ENCODE data around the gene DECR2. TPM values are rescaled to one million over a fixed set of nuclear protein-coding genes. Genes with fewer than 3 reads are reported as not detected.

DECR2 gene
- total RNA-seq, 4 donors from 2014 or later: 32.2 to 154 (median 105) TPM

DNA sequence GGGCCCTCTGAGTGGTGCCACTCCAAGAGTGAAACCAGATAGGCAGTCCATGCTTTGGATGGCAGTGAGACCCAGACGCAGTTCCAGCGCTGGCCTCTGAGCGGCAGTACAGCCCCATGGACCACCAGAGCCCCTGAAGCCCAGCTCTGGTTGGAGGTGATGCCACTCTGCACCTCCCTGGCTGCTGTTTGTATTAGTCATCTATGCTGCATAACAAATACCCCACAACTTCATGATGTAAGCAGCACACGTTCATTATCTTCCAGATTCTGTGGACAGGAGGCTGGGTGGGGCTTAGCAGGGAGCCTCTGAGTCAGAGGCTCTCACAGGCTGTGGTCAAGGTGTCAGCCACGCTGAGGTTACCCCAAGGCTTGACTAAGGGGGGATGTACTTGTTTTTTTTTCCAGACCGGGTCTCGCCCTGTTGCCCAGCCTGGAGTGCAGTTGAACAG lies 9.8 kb upstream of the DECR2 start:
- H3K36me3 ChIP-seq: no peaks in the 10 kb centered on the region
- peaks cover 0 to 7% (median 0%) of the 10 kb centered on the region in 4 donors for H3K4me1 ChIP-seq
- H3K9me3 ChIP-seq: no peaks in the 10 kb centered on the region
- no peak overlapping the region for H3K27ac ChIP-seq
- TF ChIP-seq POLR2A (IDR thresholded peaks at IDR 0.05): no peak
- TF ChIP-seq, protein P1, sequence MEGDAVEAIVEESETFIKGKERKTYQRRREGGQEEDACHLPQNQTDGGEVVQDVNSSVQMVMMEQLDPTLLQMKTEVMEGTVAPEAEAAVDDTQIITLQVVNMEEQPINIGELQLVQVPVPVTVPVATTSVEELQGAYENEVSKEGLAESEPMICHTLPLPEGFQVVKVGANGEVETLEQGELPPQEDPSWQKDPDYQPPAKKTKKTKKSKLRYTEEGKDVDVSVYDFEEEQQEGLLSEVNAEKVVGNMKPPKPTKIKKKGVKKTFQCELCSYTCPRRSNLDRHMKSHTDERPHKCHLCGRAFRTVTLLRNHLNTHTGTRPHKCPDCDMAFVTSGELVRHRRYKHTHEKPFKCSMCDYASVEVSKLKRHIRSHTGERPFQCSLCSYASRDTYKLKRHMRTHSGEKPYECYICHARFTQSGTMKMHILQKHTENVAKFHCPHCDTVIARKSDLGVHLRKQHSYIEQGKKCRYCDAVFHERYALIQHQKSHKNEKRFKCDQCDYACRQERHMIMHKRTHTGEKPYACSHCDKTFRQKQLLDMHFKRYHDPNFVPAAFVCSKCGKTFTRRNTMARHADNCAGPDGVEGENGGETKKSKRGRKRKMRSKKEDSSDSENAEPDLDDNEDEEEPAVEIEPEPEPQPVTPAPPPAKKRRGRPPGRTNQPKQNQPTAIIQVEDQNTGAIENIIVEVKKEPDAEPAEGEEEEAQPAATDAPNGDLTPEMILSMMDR (IDR thresholded peaks at IDR 0.05): peak; percentile 41 to 66 (median 58)
- H3K27me3 ChIP-seq: no peaks in the 10 kb centered on the region
- H3K4me3 ChIP-seq: no peak overlapping the region
- peak in 2 of 3 donors; percentile 48 to 75 for DNase-seq

DNA sequence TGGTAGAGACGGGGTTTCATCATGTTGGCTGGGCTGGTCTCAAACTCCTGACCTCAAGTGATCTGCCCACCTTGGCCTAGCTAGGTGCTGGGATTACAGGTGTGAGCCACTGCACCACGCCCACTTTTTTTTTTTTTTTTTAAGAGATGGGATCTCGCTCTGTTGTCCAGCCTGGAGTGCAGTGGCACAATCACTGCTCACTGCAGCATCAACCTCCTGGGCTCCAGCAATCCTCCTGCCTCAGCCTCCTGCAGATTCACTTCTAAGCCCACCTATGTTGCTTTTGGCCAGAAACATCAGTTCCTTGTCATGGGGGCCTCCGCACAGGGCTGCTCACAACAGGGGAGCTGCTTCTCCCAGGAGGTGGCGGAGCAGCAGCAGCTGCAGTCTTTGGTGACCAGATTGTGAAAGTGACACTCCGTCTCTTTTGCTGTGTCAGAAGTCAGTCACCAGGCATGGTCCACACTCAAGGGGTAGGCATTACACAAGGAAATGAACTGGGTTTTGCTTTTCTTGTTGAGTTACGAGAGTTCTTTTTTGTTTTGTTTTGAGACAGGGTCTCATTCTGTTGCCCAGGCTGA lies 9.1 kb upstream of the DECR2 start:
- Histone ChIP-seq H3K27ac (no peak overlapping the region), H3K4me3 (no peak overlapping the region), H3K9me3 (no peaks in the 10 kb centered on the region), H3K4me1 (peaks cover 0 to 8% (median 0%) of the 10 kb centered on the region in 4 donors), H3K36me3 (no peaks in the 10 kb centered on the region), H3K27me3 (no peaks in the 10 kb centered on the region)
- TF ChIP-seq POLR2A (IDR thresholded peaks at IDR 0.05): no peak
- TF ChIP-seq, protein P1 (IDR thresholded peaks at IDR 0.05): no peak
- no peak for DNase-seq

DNA sequence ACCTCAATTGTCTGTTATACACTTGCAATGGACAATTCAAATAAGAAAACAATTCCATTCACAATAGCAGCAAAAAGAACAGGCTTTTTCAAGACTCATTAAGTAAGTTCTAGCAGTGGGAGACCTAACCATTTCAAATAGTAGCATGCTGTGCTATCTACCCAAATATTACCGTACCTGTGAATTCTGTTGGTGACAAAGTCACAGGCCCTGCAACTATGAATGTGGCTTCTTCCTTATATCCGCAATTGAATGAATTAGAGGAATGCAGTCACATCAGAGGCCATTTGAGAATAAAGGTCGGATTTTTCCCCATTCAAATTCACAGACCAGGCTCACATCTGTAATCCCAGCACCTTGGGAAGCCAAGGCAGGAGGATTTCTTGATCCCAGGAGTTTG lies 5.5 kb upstream of the DECR2 start:
- no peaks in the 10 kb centered on the region for H3K27me3 ChIP-seq
- no peak for DNase-seq
- H3K36me3 ChIP-seq: no peaks in the 10 kb centered on the region
- no peaks in the 10 kb centered on the region for H3K9me3 ChIP-seq
- peak overlapping the region in 2 of 4 donors; percentile 80 to 86 for H3K27ac ChIP-seq
- H3K4me3 ChIP-seq: peak overlapping the region in 1 of 4 donors; percentile 83
- H3K4me1 ChIP-seq: peaks cover 0 to 24% (median 0%) of the 10 kb centered on the region in 4 donors
- TF ChIP-seq, protein P1 (IDR thresholded peaks at IDR 0.05): no peak
- no peak for TF ChIP-seq POLR2A (IDR thresholded peaks at IDR 0.05)

DNA sequence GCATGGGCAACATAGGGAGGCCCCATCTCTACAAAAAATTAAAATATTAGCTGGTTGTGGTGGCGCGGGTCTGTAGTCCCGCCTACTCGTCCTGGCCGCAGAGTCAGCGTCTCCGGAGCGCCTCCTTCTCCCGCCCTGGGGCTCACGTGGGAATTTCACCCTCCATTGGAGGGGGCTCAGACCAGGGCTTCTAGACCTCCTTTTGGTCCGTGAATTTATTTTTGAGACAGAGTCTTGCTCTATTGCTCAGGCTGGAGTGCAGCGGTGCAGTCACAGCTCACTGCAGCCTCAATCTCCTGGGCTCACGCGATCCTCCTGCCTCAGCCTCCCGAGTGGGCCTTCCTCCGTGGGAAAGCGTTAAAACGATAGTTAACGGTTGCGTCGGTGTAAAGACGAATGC lies 5.1 kb upstream of the DECR2 start:
- H3K4me3 ChIP-seq: peak overlapping the region; percentile 53 to 83 (median 74)
- H3K27me3 ChIP-seq: no peaks in the 10 kb centered on the region
- no peaks in the 10 kb centered on the region for H3K36me3 ChIP-seq
- H3K27ac ChIP-seq: peak overlapping the region in 3 of 4 donors; percentile 77 to 86 (median 80)
- peaks cover 0 to 24% (median 0%) of the 10 kb centered on the region in 4 donors for H3K4me1 ChIP-seq
- H3K9me3 ChIP-seq: no peaks in the 10 kb centered on the region
- peak in 1 of 3 donors; percentile 49 for DNase-seq
- no peak for TF ChIP-seq POLR2A (IDR thresholded peaks at IDR 0.05)
- TF ChIP-seq, protein P1 (IDR thresholded peaks at IDR 0.05): no peak

DNA sequence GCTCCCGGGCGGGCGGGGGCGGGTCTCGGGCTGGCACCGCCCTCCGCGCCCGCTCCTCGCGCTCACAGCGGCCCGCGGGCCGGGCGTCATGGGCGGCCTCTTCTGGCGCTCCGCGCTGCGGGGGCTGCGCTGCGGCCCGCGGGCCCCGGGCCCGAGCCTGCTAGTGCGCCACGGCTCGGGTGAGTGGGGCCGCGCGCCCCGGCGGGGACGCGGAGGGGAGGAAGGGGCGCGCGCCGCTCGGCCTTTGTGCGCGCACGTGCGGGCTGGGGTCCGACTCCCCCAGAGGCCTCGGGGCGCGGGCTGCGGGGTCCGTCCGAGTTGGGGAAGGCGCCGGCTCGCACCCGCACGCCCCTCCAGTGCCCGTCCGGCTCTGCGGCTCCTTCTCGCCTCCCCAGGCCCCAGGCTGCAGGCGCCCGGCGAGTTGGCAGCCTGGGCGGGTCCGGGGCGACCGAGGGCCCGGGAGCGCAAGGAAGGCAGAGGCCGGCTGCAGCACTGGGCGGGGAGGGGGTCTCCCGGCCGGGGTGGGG lies 4.5 kb upstream of the DECR2 start, which contains the start of gene NME4:
Gene NME4, plus strand, starts transcription at position 65 of the 527 bp plus-strand sequence. Its CDS starts 24 bp downstream, at position 89.
- H3K27me3 ChIP-seq: no peaks in the 10 kb centered on the region
- H3K27ac ChIP-seq: peak within 1 kb of the TSS in 3 of 4 donors; percentile 77 to 86 (median 80)
- TF ChIP-seq, protein P1 (IDR thresholded peaks at IDR 0.05): no peak
- no peak for TF ChIP-seq POLR2A (IDR thresholded peaks at IDR 0.05)
- H3K9me3 ChIP-seq: no peaks in the 10 kb centered on the region
- no peaks in the 10 kb centered on the region for H3K36me3 ChIP-seq
- peak within 1 kb of the TSS; percentile 53 to 83 (median 74) for H3K4me3 ChIP-seq
- DNase-seq: peak in 1 of 3 donors; percentile 54
- peaks cover 0 to 24% (median 0%) of the 10 kb centered on the region in 4 donors for H3K4me1 ChIP-seq

Measured in Peyer's patch (tissue), 4 donors.